ENCODE data around the gene ZNF232. TPM values are rescaled to one million over a fixed set of nuclear protein-coding genes. Genes with fewer than 3 reads are reported as not detected.
"Not testable (repeated sequence)": the region's sequence is repeated elsewhere in the genome, so short reads cannot be mapped to it uniquely, and the experiment has no call there.

ZNF232 gene
- total RNA-seq, 1 donor from 2014 or later, result 9.4 TPM

DNA sequence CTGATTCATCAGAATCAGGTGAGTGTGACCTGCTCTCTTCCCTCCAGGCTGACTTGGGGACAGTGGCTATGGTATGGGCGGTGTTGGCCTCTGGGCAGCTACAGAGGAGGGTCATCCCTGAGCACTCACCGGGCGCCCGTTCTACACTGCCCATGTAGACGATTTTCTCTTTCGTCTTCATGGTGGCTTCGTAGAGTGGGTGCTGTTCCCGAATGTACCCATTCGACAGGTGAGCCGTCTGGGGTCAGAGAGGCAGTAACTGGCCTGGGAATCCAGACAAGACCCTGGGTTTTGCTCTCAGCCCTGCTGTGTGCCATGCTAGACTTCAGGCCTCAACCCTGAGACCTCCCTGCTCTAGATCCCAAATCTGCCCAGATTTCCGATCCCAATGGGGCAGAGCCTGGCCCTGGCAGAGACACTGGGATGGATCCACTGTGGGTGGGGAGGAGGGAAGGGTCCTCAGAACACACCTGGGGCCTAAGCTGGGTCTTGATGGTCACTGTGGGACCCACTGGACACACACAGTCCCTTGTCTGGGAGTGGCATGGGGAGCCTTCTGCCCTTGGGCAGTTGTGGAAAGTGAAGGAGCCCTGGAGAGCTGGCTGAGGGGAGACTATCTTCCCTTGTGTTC is 17.3 kb upstream of the ZNF232 start:
- Mint-ChIP-seq H3K9me3 (ENCODE audit: unreplicated experiment) (peaks cover 7% of the 10 kb centered on the region), H3K36me3 (ENCODE audit: low read depth, unreplicated experiment) (peaks cover 2% of the 10 kb centered on the region), H3K27ac (ENCODE audit: unreplicated experiment) (no peak overlapping the region), H3K27me3 (ENCODE audit: low read depth, unreplicated experiment) (peaks cover 19% of the 10 kb centered on the region), H3K4me1 (ENCODE audit: low read depth, unreplicated experiment) (no peaks in the 10 kb centered on the region), H3K4me3 (ENCODE audit: unreplicated experiment) (no peak overlapping the region)
- Histone ChIP-seq H3K4me3 (ENCODE audit: insufficient read depth, low read depth, low read length) (no peak overlapping the region), H2AFZ (ENCODE audit: low read depth, low read length) (no peak overlapping the region), H3K9me3 (ENCODE audit: insufficient read depth, low read depth, low read length) (no peaks in the 10 kb centered on the region), H3K27me3 (ENCODE audit: insufficient read depth, low read length) (peaks cover under 1% of the 10 kb centered on the region), H3K4me2 (ENCODE audit: low read length) (no peak overlapping the region), H4K20me1 (ENCODE audit: insufficient read depth, low read length) (no peaks in the 10 kb centered on the region), H3K36me3 (ENCODE audit: insufficient read depth, low read length) (no peaks in the 10 kb centered on the region), H3K4me1 (ENCODE audit: insufficient read depth, low read length) (no peaks in the 10 kb centered on the region), H3K79me2 (ENCODE audit: insufficient read depth, low read length) (no peaks in the 10 kb centered on the region), H3K27ac (ENCODE audit: low read depth, low read length) (no peak overlapping the region), H3K9ac (ENCODE audit: low read length) (no peak overlapping the region)
- FAIRE-seq, result no peak
- DNase-seq (ENCODE audit: low read depth), result no peak
- no peak for TF ChIP-seq EZH2 (IDR thresholded peaks at IDR 0.05; ENCODE audit: insufficient read depth, low read length)
- TF ChIP-seq, protein P1, sequence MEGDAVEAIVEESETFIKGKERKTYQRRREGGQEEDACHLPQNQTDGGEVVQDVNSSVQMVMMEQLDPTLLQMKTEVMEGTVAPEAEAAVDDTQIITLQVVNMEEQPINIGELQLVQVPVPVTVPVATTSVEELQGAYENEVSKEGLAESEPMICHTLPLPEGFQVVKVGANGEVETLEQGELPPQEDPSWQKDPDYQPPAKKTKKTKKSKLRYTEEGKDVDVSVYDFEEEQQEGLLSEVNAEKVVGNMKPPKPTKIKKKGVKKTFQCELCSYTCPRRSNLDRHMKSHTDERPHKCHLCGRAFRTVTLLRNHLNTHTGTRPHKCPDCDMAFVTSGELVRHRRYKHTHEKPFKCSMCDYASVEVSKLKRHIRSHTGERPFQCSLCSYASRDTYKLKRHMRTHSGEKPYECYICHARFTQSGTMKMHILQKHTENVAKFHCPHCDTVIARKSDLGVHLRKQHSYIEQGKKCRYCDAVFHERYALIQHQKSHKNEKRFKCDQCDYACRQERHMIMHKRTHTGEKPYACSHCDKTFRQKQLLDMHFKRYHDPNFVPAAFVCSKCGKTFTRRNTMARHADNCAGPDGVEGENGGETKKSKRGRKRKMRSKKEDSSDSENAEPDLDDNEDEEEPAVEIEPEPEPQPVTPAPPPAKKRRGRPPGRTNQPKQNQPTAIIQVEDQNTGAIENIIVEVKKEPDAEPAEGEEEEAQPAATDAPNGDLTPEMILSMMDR (IDR thresholded peaks at IDR 0.05; ENCODE audit: insufficient read depth, low read depth, low read length), result no peak

DNA sequence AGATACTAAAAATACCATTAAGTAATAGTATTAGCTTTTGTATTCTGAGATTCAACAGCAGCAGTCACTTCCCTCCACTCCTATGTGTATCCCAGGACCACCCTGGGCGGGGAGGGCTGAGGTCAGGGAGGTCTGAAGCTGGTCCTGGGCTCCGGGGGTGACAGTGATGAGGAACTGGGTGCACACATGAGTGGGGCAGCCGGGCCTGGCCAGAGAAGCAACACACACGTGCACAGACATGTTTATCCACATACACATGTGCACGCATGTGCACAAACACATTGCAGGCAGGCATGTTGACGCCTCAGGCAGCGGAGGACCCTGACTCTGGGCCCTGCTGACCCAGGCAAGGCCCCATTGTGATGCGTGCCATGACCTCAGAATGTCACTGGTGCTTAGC is 16.7 kb upstream of the ZNF232 start:
- not testable (repeated sequence) for H3K79me2 ChIP-seq (ENCODE audit: insufficient read depth, low read length); H3K36me3 ChIP-seq (ENCODE audit: insufficient read depth, low read length); H3K4me3 Mint-ChIP-seq (ENCODE audit: unreplicated experiment); FAIRE-seq; H3K27ac Mint-ChIP-seq (ENCODE audit: unreplicated experiment); H3K4me1 ChIP-seq (ENCODE audit: insufficient read depth, low read length); H3K9me3 ChIP-seq (ENCODE audit: insufficient read depth, low read depth, low read length); H2AFZ ChIP-seq (ENCODE audit: low read depth, low read length); H3K4me2 ChIP-seq (ENCODE audit: low read length); H3K36me3 Mint-ChIP-seq (ENCODE audit: low read depth, unreplicated experiment); H3K9me3 Mint-ChIP-seq (ENCODE audit: unreplicated experiment); H3K9ac ChIP-seq (ENCODE audit: low read length); H3K4me1 Mint-ChIP-seq (ENCODE audit: low read depth, unreplicated experiment); H3K27me3 ChIP-seq (ENCODE audit: insufficient read depth, low read length); H3K4me3 ChIP-seq (ENCODE audit: insufficient read depth, low read depth, low read length); H4K20me1 ChIP-seq (ENCODE audit: insufficient read depth, low read length); H3K27ac ChIP-seq (ENCODE audit: low read depth, low read length); DNase-seq (ENCODE audit: low read depth)
- H3K27me3 Mint-ChIP-seq (ENCODE audit: low read depth, unreplicated experiment), result peaks cover 24% of the 10 kb centered on the region

DNA sequence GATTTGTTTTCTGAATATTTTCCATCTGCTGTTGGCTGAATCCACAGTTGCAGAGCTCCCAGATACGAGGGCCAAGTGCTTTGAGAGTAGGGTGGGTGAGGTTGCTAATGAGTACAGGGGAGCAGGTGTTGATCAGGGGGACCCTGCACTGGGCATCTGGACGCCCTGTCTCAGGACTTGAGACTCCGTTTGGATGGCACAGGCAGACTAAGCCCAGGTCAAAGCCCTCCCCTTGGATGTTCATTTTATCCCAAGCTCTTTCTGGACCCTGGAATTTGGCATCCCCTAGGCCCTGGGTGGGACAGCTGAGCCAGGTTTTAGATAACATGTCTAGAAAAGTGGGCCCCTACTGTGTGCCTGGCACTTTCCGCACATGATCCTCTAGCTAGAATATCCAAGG is 16.2 kb upstream of the ZNF232 start:
- FAIRE-seq, result no peak
- Histone ChIP-seq H3K36me3 (ENCODE audit: insufficient read depth, low read length) (no peaks in the 10 kb centered on the region), H3K4me1 (ENCODE audit: insufficient read depth, low read length) (no peaks in the 10 kb centered on the region), H3K4me2 (ENCODE audit: low read length) (no peak overlapping the region), H3K79me2 (ENCODE audit: insufficient read depth, low read length) (no peaks in the 10 kb centered on the region), H2AFZ (ENCODE audit: low read depth, low read length) (no peak overlapping the region), H3K4me3 (ENCODE audit: insufficient read depth, low read depth, low read length) (no peak overlapping the region), H3K9me3 (ENCODE audit: insufficient read depth, low read depth, low read length) (no peaks in the 10 kb centered on the region), H3K9ac (ENCODE audit: low read length) (no peak overlapping the region), H4K20me1 (ENCODE audit: insufficient read depth, low read length) (no peaks in the 10 kb centered on the region), H3K27ac (ENCODE audit: low read depth, low read length) (no peak overlapping the region), H3K27me3 (ENCODE audit: insufficient read depth, low read length) (peaks cover 7% of the 10 kb centered on the region)
- no peaks in the 10 kb centered on the region for H3K4me1 Mint-ChIP-seq (ENCODE audit: low read depth, unreplicated experiment)
- TF ChIP-seq EZH2 (IDR thresholded peaks at IDR 0.05; ENCODE audit: insufficient read depth, low read length), result no peak
- TF ChIP-seq, protein P1 (IDR thresholded peaks at IDR 0.05; ENCODE audit: insufficient read depth, low read depth, low read length), result no peak
- peaks cover 2% of the 10 kb centered on the region for H3K36me3 Mint-ChIP-seq (ENCODE audit: low read depth, unreplicated experiment)
- H3K27ac Mint-ChIP-seq (ENCODE audit: unreplicated experiment), result no peak overlapping the region
- DNase-seq (ENCODE audit: low read depth), result no peak
- peaks cover 7% of the 10 kb centered on the region for H3K9me3 Mint-ChIP-seq (ENCODE audit: unreplicated experiment)
- H3K4me3 Mint-ChIP-seq (ENCODE audit: unreplicated experiment), result no peak overlapping the region
- H3K27me3 Mint-ChIP-seq (ENCODE audit: low read depth, unreplicated experiment), result peaks cover 24% of the 10 kb centered on the region
